SKM-1 treated with dmso at 0.1 percent for 144 hours (cell line): ENCODE data around the gene GABBR2.
"Not testable (repeated sequence)": the region's sequence is repeated elsewhere in the genome, so short reads cannot be mapped to it uniquely, and the experiment has no call there.

Experiments
- DNase-seq: peaks from one replicate; lab custom pipeline; 2025; ENCODE audit not compliant: unreplicated experiment; lab: John Stamatoyannopoulos, UW

GABBR2 gene

GRCh38 chr9:98520221-98520960 lies 188.3 kb downstream of the GABBR2 start:
- no peak for DNase-seq

GRCh38 chr9:98519641-98520040 lies 189.1 kb downstream of the GABBR2 start:
- DNase-seq = no peak

DNA sequence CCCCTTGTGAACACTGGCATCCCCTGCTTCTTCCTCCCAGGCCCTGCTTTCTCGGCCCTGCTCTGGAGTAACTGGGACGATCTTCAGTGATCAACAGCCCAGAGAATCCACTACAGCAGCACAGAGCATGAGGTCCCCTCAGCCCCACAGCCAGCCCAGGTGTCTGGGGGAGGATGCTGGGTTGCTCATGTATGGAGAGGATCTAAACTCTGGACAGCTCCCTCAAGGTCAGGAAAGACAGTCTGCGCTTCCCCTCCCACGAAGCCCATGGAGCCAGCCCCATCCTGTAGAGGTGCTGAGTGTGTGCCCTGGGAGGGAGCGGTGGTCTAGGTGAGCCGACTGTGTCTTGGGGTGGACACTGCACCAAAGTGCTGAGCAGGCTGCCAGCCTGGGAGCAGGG lies 190.2 kb downstream of the GABBR2 start:
- no peak for DNase-seq

- DNase-seq = no peak
Observed at GRCh38 chr9:98517761-98518160, 191.0 kb downstream of the GABBR2 start.

DNA sequence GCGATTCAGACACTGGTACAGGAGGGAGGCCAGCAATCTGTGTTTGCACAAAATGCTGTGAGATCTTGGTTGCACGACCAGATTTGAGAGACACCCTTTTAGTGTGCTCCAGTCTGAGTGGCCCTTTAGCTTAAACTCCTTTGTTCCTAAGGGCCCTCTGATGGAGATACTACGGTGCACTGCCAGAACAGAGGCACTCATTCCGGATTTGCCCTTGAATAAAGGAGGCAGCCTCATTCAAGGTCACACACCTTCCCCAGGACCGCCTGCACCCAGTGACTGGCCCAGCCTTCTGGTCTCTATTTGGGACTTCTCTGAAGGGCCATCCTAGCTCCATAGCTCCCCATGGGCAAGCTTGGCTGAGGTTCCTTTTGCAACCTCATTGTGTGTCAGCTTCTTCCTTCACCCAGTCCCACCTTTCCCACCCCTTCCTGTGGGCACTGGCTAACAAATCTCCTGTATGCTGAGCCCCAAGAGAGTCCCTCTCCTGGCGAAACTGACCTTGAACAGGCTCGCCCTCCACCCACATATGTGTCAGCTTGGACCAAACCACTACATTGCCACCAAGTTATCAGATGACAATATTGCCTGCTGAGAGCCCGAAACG lies 191.7 kb downstream of the GABBR2 start:
- DNase-seq = no peak

GRCh38 chr9:98516205-98516896 lies 192.4 kb downstream of the GABBR2 start:
- DNase-seq = no peak

GRCh38 chr9:98515506-98516204 lies 193.1 kb downstream of the GABBR2 start:
- DNase-seq = no peak

DNA sequence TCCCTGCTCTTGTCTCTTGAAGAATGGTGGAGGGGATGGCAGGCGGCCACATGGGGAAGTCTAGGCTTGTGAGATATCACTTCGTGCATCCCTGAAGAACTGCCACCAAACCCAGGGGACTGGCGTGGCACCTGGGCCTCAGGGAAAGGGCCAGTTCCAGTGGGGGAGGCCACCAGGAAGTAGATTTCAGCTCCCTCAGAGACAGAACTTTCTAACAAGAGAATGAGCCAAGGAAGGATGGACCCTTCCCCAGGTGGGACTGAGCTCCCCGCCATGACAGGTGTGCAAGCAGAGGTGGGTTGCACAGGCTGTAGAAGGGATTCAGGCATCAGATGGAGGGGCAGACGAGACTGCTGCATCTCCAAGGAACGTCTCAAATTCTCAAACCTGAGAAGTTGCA lies 193.9 kb downstream of the GABBR2 start:
- no peak for DNase-seq

- not testable (repeated sequence) for DNase-seq
Observed at GRCh38 chr9:98508217-98508919, 200.4 kb downstream of the GABBR2 start.

GRCh38 chr9:98506422-98507054 lies 202.2 kb downstream of the GABBR2 start:
- DNase-seq = no peak

GRCh38 chr9:98504298-98505282 lies 204.1 kb downstream of the GABBR2 start:
- DNase-seq = no peak

DNA sequence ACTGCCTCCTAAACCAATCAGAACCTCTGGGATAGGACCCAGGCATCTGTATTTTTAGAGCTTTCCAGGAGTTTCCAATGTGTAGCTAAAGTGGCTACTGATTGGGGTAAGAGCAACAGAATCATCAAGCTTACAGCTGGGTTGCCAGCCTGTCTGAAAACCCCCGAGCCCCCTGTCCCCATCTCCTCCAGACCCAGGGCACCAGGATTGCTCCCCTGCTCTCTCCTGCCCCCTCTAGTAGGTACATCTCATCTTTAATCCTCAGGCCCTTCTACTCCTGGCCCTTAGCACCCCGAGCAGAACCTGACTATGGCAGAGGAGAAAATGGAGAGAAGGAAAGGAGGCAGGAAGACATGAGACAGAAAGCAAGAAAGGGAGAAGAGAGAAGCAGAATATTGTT lies 204.9 kb downstream of the GABBR2 start:
- no peak for DNase-seq

DNA sequence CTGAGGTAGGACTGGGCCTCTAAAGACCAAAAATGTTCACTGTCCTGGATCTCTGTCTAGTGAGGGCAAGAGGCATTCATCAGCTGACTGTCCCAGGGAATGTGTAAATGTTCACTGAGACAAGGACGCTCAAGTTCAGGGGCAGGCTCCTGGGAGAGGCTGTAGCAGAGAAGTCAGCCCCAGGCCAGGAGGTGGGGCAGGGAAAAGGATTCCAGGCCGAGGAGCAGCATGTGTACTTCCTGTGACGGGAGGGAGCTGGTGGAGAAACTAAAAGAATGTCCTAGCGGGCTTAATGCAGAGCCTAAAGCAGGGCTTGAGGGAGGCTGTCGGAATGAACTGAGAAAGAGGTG lies 205.8 kb downstream of the GABBR2 start:
- no peak for DNase-seq

DNA sequence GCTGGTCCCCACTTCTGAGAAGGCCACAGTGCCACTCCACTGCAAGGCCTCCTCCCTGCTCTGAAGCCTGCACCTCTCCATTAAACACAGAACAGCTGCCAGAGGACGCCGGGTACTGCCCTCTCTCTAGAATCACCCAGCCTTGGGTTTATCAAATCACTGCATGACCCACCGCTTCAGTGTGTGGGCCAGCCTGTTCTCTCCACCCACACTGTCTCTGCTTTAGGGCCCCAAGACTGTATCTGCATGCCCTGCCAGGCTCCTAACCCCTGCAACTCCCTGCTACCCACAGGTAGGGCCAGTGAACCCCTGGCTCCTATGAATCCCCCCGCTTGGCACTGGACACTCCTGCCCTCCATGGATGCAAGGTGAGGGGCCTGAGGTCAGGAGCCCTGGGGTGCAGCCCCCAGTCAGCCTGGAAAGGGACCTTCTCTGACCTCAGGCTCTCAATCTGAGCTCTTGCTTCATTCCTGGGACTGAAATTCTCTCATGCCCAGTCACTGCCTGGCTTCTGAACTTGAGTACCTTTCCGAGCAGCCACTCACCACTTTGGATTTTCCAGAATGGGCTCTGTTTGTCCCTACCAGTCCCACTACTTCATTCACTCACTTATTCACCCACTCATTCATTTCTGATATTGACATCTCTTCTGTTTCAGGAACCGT lies 206.3 kb downstream of the GABBR2 start:
- DNase-seq = no peak

DNA sequence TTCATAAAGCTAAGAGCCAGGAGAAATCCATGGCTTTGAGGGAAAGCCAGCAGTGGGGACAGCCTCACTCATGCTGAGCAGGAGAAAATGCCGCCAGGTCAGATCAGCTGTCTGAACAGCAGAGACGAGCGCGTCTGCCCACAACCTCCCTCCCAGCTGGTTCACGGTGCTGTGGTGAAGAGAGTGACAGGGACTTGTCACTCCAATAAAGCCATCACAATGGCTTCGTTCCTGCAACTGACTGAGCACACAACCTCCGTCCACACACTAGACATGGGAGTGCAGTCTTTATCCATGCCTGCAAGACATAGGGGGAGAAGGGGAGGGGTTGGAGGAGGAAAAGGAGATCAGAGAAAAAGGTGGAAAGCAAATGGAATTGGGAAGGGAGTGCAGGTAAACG lies 206.9 kb downstream of the GABBR2 start:
- no peak for DNase-seq

GRCh38 chr9:98501259-98501658 lies 207.5 kb downstream of the GABBR2 start:
- DNase-seq = not testable (repeated sequence)

GRCh38 chr9:98500337-98500919 lies 208.3 kb downstream of the GABBR2 start:
- DNase-seq = no peak

- no peak for DNase-seq
Observed at GRCh38 chr9:98495530-98495929, 213.2 kb downstream of the GABBR2 start.

- no peak for DNase-seq
Observed at GRCh38 chr9:98494852-98495251, 213.9 kb downstream of the GABBR2 start.
